Fibroblast of lung (primary cell): ENCODE data around the gene APBA2.

Source experiments
- EZH2 ChIP-seq: IDR thresholded peaks from 2 replicates; pipeline ENCODE4 v1.5.1; 2012; ENCODE audit warnings: low read length, control low read depth, mild to moderate bottlenecking; ENCODE audit errors: missing control alignments
- TF ChIP-seq, protein P1 (sequence below), 2 donors: IDR thresholded peaks in 1 of 2; conservative IDR thresholded peaks in 1 of 2; 1 replicate in 1 of 2; 2 replicates in 1 of 2; pipeline ENCODE4 v1.5.1; 2011 to 2012; ENCODE audit warnings: low read length in 2 of 2, control low read depth in 1 of 2, inconsistent platforms in 1 of 2, low read depth in 1 of 2, mild to moderate bottlenecking in 1 of 2

DNA sequence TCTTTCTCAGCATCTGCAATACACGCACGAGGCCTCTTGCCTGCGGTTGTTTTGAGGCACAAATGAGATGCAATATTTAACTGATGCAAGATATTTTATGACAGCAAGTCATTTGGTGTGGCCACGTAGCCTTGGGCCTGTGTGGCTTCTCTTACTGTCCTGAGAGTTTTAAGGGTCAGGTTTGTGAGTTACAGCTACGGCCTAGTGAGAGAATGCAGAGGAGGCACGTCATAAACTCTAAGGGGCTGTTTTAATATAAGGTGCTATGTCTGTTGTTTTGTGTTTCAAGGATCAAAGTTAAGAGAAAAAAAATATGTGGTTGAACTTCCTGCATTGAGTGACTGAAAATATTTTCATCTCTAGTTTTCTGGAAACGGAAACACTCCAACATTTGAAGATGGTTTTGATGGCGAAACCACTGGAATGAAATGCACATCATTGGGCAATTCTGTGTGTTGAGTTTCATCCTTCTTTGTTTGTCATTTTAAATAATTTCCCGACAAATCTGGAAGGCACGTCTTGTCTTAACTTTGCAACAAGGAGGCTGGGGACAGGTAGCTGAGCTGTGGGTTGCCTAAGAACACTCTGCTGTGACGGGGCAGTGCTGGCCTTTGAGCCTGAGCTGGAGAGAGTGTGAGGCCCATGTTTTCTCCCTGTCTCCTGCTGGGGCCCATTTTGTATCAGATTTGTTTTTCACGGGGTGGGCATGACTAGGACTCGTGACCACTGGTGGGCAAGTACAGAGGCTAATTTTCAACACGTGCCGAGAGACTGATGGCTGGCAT is 5.1 kb downstream of the APBA2 start:
- TF ChIP-seq, protein P1, sequence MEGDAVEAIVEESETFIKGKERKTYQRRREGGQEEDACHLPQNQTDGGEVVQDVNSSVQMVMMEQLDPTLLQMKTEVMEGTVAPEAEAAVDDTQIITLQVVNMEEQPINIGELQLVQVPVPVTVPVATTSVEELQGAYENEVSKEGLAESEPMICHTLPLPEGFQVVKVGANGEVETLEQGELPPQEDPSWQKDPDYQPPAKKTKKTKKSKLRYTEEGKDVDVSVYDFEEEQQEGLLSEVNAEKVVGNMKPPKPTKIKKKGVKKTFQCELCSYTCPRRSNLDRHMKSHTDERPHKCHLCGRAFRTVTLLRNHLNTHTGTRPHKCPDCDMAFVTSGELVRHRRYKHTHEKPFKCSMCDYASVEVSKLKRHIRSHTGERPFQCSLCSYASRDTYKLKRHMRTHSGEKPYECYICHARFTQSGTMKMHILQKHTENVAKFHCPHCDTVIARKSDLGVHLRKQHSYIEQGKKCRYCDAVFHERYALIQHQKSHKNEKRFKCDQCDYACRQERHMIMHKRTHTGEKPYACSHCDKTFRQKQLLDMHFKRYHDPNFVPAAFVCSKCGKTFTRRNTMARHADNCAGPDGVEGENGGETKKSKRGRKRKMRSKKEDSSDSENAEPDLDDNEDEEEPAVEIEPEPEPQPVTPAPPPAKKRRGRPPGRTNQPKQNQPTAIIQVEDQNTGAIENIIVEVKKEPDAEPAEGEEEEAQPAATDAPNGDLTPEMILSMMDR (conservative IDR thresholded peaks at IDR 0.05 in 1 of 2, IDR thresholded peaks at IDR 0.05 in 1 of 2; ENCODE audit: low read depth in 1 of 2, low read length in 2 of 2): no peak
- TF ChIP-seq EZH2: no peak
